ENCODE measurements around the gene TM9SF1.

DNA sequence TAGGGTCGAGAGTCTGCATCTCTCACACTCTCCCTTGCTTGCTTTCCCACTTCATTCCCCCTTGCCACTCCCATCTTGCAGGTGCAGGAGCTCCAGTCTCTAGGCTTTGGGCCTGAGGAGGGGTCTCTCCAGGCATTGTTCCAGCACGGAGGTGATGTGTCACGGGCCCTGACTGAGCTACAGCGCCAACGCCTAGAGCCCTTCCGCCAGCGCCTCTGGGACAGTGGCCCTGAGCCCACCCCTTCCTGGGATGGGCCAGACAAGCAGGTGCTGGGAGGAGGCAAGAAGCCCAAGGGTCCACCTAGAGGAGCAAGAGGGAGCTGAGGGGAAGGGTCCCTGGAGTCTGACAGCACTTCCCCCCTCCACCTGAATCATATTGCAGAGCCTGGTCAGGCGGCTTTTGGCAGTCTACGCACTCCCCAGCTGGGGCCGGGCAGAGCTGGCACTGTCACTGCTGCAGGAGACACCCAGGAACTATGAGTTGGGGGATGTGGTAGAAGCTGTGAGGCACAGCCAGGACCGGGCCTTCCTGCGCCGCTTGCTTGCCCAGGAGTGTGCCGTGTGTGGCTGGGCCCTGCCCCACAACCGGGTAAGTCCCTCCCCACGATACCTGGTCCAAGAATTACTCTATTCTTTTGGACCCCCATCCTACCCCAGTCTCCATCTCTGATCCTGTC lies 43.7 kb downstream of the TM9SF1 start:
- TF ChIP-seq, protein P1, sequence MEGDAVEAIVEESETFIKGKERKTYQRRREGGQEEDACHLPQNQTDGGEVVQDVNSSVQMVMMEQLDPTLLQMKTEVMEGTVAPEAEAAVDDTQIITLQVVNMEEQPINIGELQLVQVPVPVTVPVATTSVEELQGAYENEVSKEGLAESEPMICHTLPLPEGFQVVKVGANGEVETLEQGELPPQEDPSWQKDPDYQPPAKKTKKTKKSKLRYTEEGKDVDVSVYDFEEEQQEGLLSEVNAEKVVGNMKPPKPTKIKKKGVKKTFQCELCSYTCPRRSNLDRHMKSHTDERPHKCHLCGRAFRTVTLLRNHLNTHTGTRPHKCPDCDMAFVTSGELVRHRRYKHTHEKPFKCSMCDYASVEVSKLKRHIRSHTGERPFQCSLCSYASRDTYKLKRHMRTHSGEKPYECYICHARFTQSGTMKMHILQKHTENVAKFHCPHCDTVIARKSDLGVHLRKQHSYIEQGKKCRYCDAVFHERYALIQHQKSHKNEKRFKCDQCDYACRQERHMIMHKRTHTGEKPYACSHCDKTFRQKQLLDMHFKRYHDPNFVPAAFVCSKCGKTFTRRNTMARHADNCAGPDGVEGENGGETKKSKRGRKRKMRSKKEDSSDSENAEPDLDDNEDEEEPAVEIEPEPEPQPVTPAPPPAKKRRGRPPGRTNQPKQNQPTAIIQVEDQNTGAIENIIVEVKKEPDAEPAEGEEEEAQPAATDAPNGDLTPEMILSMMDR (IDR thresholded peaks at IDR 0.05), result no peak
- TF ChIP-seq EZH2 (IDR thresholded peaks at IDR 0.05) (no peak), EZH2phosphoT487 (IDR thresholded peaks at IDR 0.05) (no peak)
